Esophagus squamous epithelium (tissue), 4 donors: ENCODE results near the gene LGSN. TPM values are rescaled to one million over a fixed set of nuclear protein-coding genes. Genes with fewer than 3 reads are reported as not detected.

Experiments
- small RNA-seq, 4 donors: library from RNA; depleted of rRNA; stranded (forward); fragments of <200 nt; gene quantifications; one replicate each; pipeline ENCODE3, GENCODE V24; 2016
- total RNA-seq, 4 donors: library from RNA; depleted of rRNA; stranded (reverse); fragments of >200 nt; gene quantifications; one replicate each; pipeline ENCODE4 v1.1.0, GENCODE V29; 2016

Gene LGSN
- total RNA-seq, 4 donors from 2014 or later: not detected

Small RNA genes lying within 50 kb of the gene (small RNA-seq; reads per million reads assigned to genes)
- gene SPTLC1P3: 0 reads per million in 4 donors

Other genes starting within 250 kb of the LGSN start
- under 1 TPM in 2 of 4 donors, not detected in 2; 0.19 to 0.35 TPM for gene FKBP1C, start 108.5 kb downstream of the LGSN start, total RNA-seq